ENCODE data around the gene PRPF6.
A peak's percentile ranks its signal among the peaks of the same experiment; 100 is the strongest.

PRPF6 gene

GRCh38 chr20:63955281-63955826 is 25.6 kb upstream of the PRPF6 start:
- TF ChIP-seq ZFX (IDR thresholded peaks at IDR 0.05; ENCODE audit: borderline replicate concordance), result no peak
- TF ChIP-seq, protein P1, sequence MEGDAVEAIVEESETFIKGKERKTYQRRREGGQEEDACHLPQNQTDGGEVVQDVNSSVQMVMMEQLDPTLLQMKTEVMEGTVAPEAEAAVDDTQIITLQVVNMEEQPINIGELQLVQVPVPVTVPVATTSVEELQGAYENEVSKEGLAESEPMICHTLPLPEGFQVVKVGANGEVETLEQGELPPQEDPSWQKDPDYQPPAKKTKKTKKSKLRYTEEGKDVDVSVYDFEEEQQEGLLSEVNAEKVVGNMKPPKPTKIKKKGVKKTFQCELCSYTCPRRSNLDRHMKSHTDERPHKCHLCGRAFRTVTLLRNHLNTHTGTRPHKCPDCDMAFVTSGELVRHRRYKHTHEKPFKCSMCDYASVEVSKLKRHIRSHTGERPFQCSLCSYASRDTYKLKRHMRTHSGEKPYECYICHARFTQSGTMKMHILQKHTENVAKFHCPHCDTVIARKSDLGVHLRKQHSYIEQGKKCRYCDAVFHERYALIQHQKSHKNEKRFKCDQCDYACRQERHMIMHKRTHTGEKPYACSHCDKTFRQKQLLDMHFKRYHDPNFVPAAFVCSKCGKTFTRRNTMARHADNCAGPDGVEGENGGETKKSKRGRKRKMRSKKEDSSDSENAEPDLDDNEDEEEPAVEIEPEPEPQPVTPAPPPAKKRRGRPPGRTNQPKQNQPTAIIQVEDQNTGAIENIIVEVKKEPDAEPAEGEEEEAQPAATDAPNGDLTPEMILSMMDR (IDR thresholded peaks at IDR 0.05), result no peak
- H3K27ac ChIP-seq, result peak overlapping the region; percentile 89

GRCh38 chr20:63955827-63956663 is 24.9 kb upstream of the PRPF6 start, which contains the start of gene UCKL1:
Gene UCKL1 (minus strand): TSS chr20:63956416. CDS start chr20:63956372, 44 bp downstream.
- no peak for TF ChIP-seq ZFX (IDR thresholded peaks at IDR 0.05; ENCODE audit: borderline replicate concordance)
- TF ChIP-seq, protein P1 (IDR thresholded peaks at IDR 0.05), result no peak; the same call in 1 of the 2 replicates
- peak within 1 kb of the TSS; percentile 89 for H3K27ac ChIP-seq

DNA sequence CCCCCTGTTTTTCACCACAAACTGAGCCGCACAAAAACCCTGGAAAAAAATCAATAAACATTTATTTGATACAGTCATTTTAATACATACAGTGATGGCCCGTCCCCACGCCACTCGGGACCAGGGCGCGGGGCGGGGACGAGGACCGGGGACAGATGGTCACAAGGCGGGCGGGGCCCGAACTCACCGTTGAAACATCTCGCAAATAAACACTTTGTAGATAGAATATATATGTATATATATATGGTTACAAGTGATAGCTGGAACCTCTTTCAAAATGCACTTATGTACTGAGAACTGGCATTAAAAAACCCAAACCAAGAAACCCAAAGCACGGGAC is 24.3 kb upstream of the PRPF6 start:
- TF ChIP-seq, protein P1 (IDR thresholded peaks at IDR 0.05), result no peak
- no peak for TF ChIP-seq ZFX (IDR thresholded peaks at IDR 0.05; ENCODE audit: borderline replicate concordance)
- H3K27ac ChIP-seq, result peak overlapping the region; percentile 89

GRCh38 chr20:63957004-63957689 is 23.8 kb upstream of the PRPF6 start:
- TF ChIP-seq, protein P1 (IDR thresholded peaks at IDR 0.05), result 0 out of 2 replicates have a peak, but pooled peaks have one; percentile 8
- no peak for TF ChIP-seq ZFX (IDR thresholded peaks at IDR 0.05; ENCODE audit: borderline replicate concordance)
- H3K27ac ChIP-seq, result peak overlapping the region; percentile 89

GRCh38 chr20:63957690-63958441 is 23.1 kb upstream of the PRPF6 start:
- H3K27ac ChIP-seq, result peak overlapping the region; percentile 89
- no peak for TF ChIP-seq ZFX (IDR thresholded peaks at IDR 0.05; ENCODE audit: borderline replicate concordance)
- TF ChIP-seq, protein P1 (IDR thresholded peaks at IDR 0.05), result no peak

DNA sequence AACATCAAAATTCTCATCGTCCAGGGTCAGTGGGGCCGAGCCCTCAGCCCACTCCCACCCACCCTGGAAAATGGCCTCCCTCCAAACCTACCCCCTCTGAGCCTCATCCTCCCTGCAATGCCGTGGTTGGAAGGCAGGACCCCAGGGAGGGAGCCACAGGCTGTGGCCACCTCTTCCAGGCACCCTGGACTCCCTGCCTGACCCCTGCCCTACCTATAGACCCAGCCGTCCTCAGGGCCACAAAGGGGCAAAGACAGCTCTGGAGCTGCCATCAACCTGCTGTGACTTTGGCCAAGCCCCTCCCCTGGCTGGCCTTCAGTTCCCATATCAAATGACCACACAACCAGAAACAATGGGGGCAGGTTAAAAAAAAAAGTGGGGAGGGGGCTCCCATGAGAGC is 22.5 kb upstream of the PRPF6 start:
- no peak for TF ChIP-seq ZFX (IDR thresholded peaks at IDR 0.05; ENCODE audit: borderline replicate concordance)
- TF ChIP-seq, protein P1 (IDR thresholded peaks at IDR 0.05), result no peak
- H3K27ac ChIP-seq, result peak overlapping the region; percentile 89

All from 22Rv1 (cell line).